GM23338 (cell line): ENCODE results near the gene PDIA2. TPM values are rescaled to one million over a fixed set of nuclear protein-coding genes. Genes with fewer than 3 reads are reported as not detected.

Source experiments
- ATAC-seq: fragments of 200-7000 bp; cut with Tn5 transposase; 3 replicates; pipeline ENCODE4 v1.9.1; 2020
- DNase-seq: peaks from one replicate; pipeline ENCODE4 v3.0.0-alpha.2; 2015; ENCODE audit warnings: low spot score
- H2AFZ ChIP-seq: fragments of 200-600 bp; sonication (generic); 2 replicates; pipeline ENCODE4 v1.8.0; 2016; ENCODE audit warnings: antibody characterized with exemption, mild to moderate bottlenecking, moderate library complexity
- H3F3A ChIP-seq: fragments of 200-600 bp; sonication (generic); replicated peaks from 2 replicates; pipeline ENCODE4 v1.8.0; 2017; ENCODE audit warnings: antibody characterized with exemption, mixed run types, low read depth
- H3K27ac ChIP-seq: fragments of 200-600 bp; sonication (generic); 2 replicates; pipeline ENCODE4 v1.6.1; 2016; ENCODE audit warnings: low read depth
- H3K27me3 ChIP-seq: fragments of 200-600 bp; sonication (generic); 2 replicates; pipeline ENCODE4 v1.8.0; 2016; ENCODE audit warnings: mild to moderate bottlenecking, mixed run types, moderate library complexity; ENCODE audit not compliant: insufficient read depth
- H3K36me3 ChIP-seq: fragments of 200-600 bp; sonication (generic); 2 replicates; pipeline ENCODE4 v1.8.0; 2016; ENCODE audit warnings: mild to moderate bottlenecking; ENCODE audit not compliant: insufficient read depth
- H3K4me1 ChIP-seq: fragments of 200-600 bp; sonication (generic); 2 replicates; pipeline ENCODE4 v1.8.0; 2016; ENCODE audit warnings: mild to moderate bottlenecking, moderate library complexity; ENCODE audit not compliant: insufficient read depth
- H3K4me2 ChIP-seq: fragments of 200-600 bp; sonication (generic); 2 replicates; pipeline ENCODE4 v1.7.1; 2017; ENCODE audit warnings: mixed run types
- H3K4me3 ChIP-seq: fragments of 200-600 bp; sonication (generic); 2 replicates; pipeline ENCODE4 v1.6.1; 2016; ENCODE audit warnings: mixed run types
- H3K79me2 ChIP-seq: fragments of 200-600 bp; sonication (generic); replicated peaks from 2 replicates; pipeline ENCODE4 v1.8.0; 2017; ENCODE audit warnings: mild to moderate bottlenecking; ENCODE audit not compliant: insufficient read depth
- H3K9me2 ChIP-seq: fragments of 200-600 bp; sonication (generic); 2 replicates; pipeline ENCODE4 v1.8.0; 2017; ENCODE audit not compliant: insufficient read depth
- H4K20me1 ChIP-seq: fragments of 200-600 bp; sonication (generic); replicated peaks from 2 replicates; pipeline ENCODE4 v1.8.0; 2017; ENCODE audit warnings: mild to moderate bottlenecking; ENCODE audit not compliant: insufficient read depth
- H3K27ac Mint-ChIP-seq: 2 replicates; pipeline ENCODE4 v1.8.0; 2020; ENCODE audit warnings: inconsistent platforms, mild to moderate bottlenecking, moderate library complexity, mixed read lengths
- H3K27me3 Mint-ChIP-seq: 3 replicates; pipeline ENCODE4 v1.8.0; 2022; ENCODE audit warnings: low read depth, mild to moderate bottlenecking, moderate library complexity, mixed read lengths, inconsistent platforms; ENCODE audit not compliant: insufficient read depth, poor library complexity
- H3K36me3 Mint-ChIP-seq: 3 replicates; pipeline ENCODE4 v1.8.0; 2021; ENCODE audit warnings: low read depth, mild to moderate bottlenecking, inconsistent platforms, moderate library complexity, mixed read lengths
- H3K4me1 Mint-ChIP-seq: 3 replicates; pipeline ENCODE4 v1.8.0; 2020; ENCODE audit warnings: mild to moderate bottlenecking, inconsistent platforms, mixed read lengths
- H3K4me3 Mint-ChIP-seq: 3 replicates; pipeline ENCODE4 v1.8.0; 2021; ENCODE audit warnings: moderate library complexity, mild to moderate bottlenecking, inconsistent platforms, mixed read lengths
- H3K9me3 Mint-ChIP-seq: 3 replicates; pipeline ENCODE4 v1.8.0; 2020; ENCODE audit warnings: moderate library complexity, mild to moderate bottlenecking, inconsistent platforms, mixed read lengths
- CTCF ChIP-seq, 2 experiments: fragments of 200-600 bp in 1 of 2; sonication (generic) in 1 of 2; conservative IDR thresholded peaks; 2 replicates each; pipeline versions ENCODE4 v1.5.1 to v1.6.1; 2016 to 2017; ENCODE audit warnings: antibody characterized with exemption in 2 of 2, low read depth in 2 of 2, mild to moderate bottlenecking in 2 of 2, moderate library complexity in 1 of 2
- JUNB ChIP-seq: IDR thresholded peaks from one replicate; pipeline ENCODE4 v1.6.1; 2016; ENCODE audit warnings: antibody characterized with exemption; ENCODE audit not compliant: unreplicated experiment
- NANOG ChIP-seq: IDR thresholded peaks from 2 replicates; pipeline ENCODE4 v1.6.1; 2016; ENCODE audit warnings: antibody characterized with exemption, borderline replicate concordance
- POLR2AphosphoS5 ChIP-seq: IDR thresholded peaks from 2 replicates; pipeline ENCODE4 v1.6.1; 2016; ENCODE audit warnings: antibody characterized with exemption, low read depth
- ZNF462 ChIP-seq: fragments of 250-450 bp; sonication (Bioruptor Pico); IDR thresholded peaks from 2 replicates; pipeline ENCODE4 v1.5.0; 2020; ENCODE audit warnings: mild to moderate bottlenecking, moderate library complexity
- polyA plus RNA-seq: library from polyadenylated mRNA; unstranded; fragments of >200 nt; fragmentation: Nextera tagmentation; extraction: Ambion mirVana; gene quantifications from 2 replicates; pipeline ENCODE4 v1.2.1, GENCODE V29; 2016
- total RNA-seq: library from RNA; depleted of rRNA; stranded (reverse); fragments of >200 nt; shearing (Covaris generic); gene quantifications from 2 replicates; pipeline ENCODE4 v1.2.3, GENCODE V29; 2014

Gene PDIA2
- total and polyA plus RNA-seq, 2 experiments from 2014 or later, result 0.39 to 0.87 TPM

GRCh38 chr16:301950-302349, 19.0 kb downstream of the PDIA2 start (continued):
- TF ChIP-seq JUNB (no peak), POLR2AphosphoS5 (no peak), ZNF462 (CRISPR knock-in tag) (no peak), NANOG (no peak)

- peaks cover 10% of the 10 kb centered on the region for H3K27me3 Mint-ChIP-seq
- H3K36me3 ChIP-seq, result 0 out of 2 replicates have a peak, but pooled peaks cover 3% of the 10 kb centered on the region
- no peaks in the 10 kb centered on the region for H3K9me2 ChIP-seq
- no peaks in the 10 kb centered on the region for H3K27me3 ChIP-seq
- DNase-seq, result no peak
- H3K4me1 Mint-ChIP-seq, result no peaks in the 10 kb centered on the region
- no peaks in the 10 kb centered on the region; the same call in 1 of the 2 replicates for H3F3A ChIP-seq
- H3K36me3 Mint-ChIP-seq, result peaks cover 8% of the 10 kb centered on the region; the same call in 1 of the 3 replicates
- H4K20me1 ChIP-seq, result peaks cover 12% of the 10 kb centered on the region
- no peaks in the 10 kb centered on the region for H3K4me1 ChIP-seq
- ATAC-seq, result peak; percentile 67
- H3K79me2 ChIP-seq, result peaks cover 2% of the 10 kb centered on the region; the same call in 1 of the 2 replicates
- TF ChIP-seq NANOG (no peak), CTCF (conservative IDR thresholded peaks at IDR 0.05; ENCODE audit: low read depth in 2 of 2) (peak; percentile 11 to 32; a peak in 1 of 4 replicates)
- H2AFZ ChIP-seq, result no peak overlapping the region
- H3K27ac ChIP-seq, result no peak overlapping the region
- no peak overlapping the region for H3K4me2 ChIP-seq
- no peak overlapping the region for H3K4me3 ChIP-seq
- peak overlapping the region; percentile 75; the same call in 1 of the 2 replicates for H3K27ac Mint-ChIP-seq
- H3K4me3 Mint-ChIP-seq, result no peak overlapping the region
- H3K9me3 Mint-ChIP-seq, result no peaks in the 10 kb centered on the region
Observed at GRCh38 chr16:303760-304505, 21.0 kb downstream of the PDIA2 start.
